Measurements from ENCODE around the gene KIR2DL4. TPM values are rescaled to one million over a fixed set of nuclear protein-coding genes. Genes with fewer than 3 reads are reported as not detected.

The KIR2DL4 gene
- total RNA-seq, 2 donors from 2014 or later: not detected

Small RNA genes lying within 50 kb of the gene (small RNA-seq; reads per million reads assigned to genes)
- gene KIR3DP1: 0 reads per million in 2 donors

Other genes starting within 250 kb of the KIR2DL4 start
- 1 to 10 TPM; 1.6 to 2.5 TPM for gene LILRA2, start 229.8 kb upstream of the KIR2DL4 start, total RNA-seq
- 1 to 10 TPM in 1 of 2 donors, under 1 TPM in 1; 0.96 to 1.7 TPM for gene LILRA1, start 210.0 kb upstream of the KIR2DL4 start, total RNA-seq
- gene LILRB1, start 173.1 kb upstream of the KIR2DL4 start, total RNA-seq: 1 to 10 TPM in 1 of 2 donors, under 1 TPM in 1; 0.68 to 1.2 TPM
- 1 to 10 TPM; 1.6 to 5.7 TPM for gene LILRB4, start 140.6 kb upstream of the KIR2DL4 start, total RNA-seq
- not detected for gene KIR3DL3, start 79.2 kb upstream of the KIR2DL4 start, total RNA-seq
- not detected for gene KIR2DL3, start 65.1 kb upstream of the KIR2DL4 start, total RNA-seq
- not detected for gene KIR2DL1, start 33.8 kb upstream of the KIR2DL4 start, total RNA-seq
- not detected for gene KIR3DL1, start 12.9 kb downstream of the KIR2DL4 start, total RNA-seq
- 1 to 10 TPM in 1 of 2 donors, not detected in 1; 1.4 TPM for gene KIR2DS4, start 29.1 kb downstream of the KIR2DL4 start, total RNA-seq
- not detected for gene KIR3DL2, start 46.8 kb downstream of the KIR2DL4 start, total RNA-seq
- not detected for gene FCAR, start 70.6 kb downstream of the KIR2DL4 start, total RNA-seq
- under 1 TPM in 1 of 2 donors, not detected in 1; 0.34 TPM for gene NCR1, start 102.5 kb downstream of the KIR2DL4 start, total RNA-seq
- gene NLRP7, start 143.9 kb downstream of the KIR2DL4 start, total RNA-seq: 1 to 10 TPM in 1 of 2 donors, not detected in 1; 7.6 TPM
- gene NLRP2, start 162.8 kb downstream of the KIR2DL4 start, total RNA-seq: 10 to 100 TPM; 18.5 to 22.4 TPM
- gene GP6, start 234.7 kb downstream of the KIR2DL4 start, total RNA-seq: under 1 TPM; 0.23 to 0.27 TPM